Amniotic epithelial cell (primary cell): ENCODE data around the gene IGFBP1.

ENCODE experiments used
- DNase-seq: peaks from one replicate; pipeline ENCODE4 v3.0.0-alpha.2; 2010; ENCODE audit warnings: low read depth

The IGFBP1 gene

GRCh38 chr7:45938626-45939302 lies 50.5 kb downstream of the IGFBP1 start:
- DNase-seq: no peak

- DNase-seq: no peak
These were observed 51.3 kb downstream of the IGFBP1 start for GRCh38 chr7:45939574-45939973.

- peak; percentile 63 for DNase-seq
These were observed 52.0 kb downstream of the IGFBP1 start for GRCh38 chr7:45940237-45940781.

- no peak for DNase-seq
These were observed 52.7 kb downstream of the IGFBP1 start for GRCh38 chr7:45940939-45941338.
